ENCODE measurements around the gene IFNA2. TPM values are rescaled to one million over a fixed set of nuclear protein-coding genes. Genes with fewer than 3 reads are reported as not detected.
A peak's percentile ranks its signal among the peaks of the same experiment; 100 is the strongest.
"Not testable (repeated sequence)": the region's sequence is repeated elsewhere in the genome, so short reads cannot be mapped to it uniquely, and the experiment has no call there.

IFNA2 gene
- polyA plus RNA-seq, result not detected

GRCh38 chr9:21385131-21385670 is at the start of gene IFNA2:
Gene IFNA2, minus strand, starts transcription at chr9:21385398. Its CDS starts 69 bp downstream, at chr9:21385329.
- peak within 1 kb of the TSS; percentile 31 to 64 (median 41) for H3K27ac Mint-ChIP-seq
- peak within 1 kb of the TSS in 3 of 4 donors; percentile 5 to 19 (median 10) for H3K4me3 Mint-ChIP-seq
- peaks cover 14 to 29% (median 29%) of the 10 kb centered on the region in 3 donors for H3K4me1 Mint-ChIP-seq
- H3K9me3 Mint-ChIP-seq, result peaks cover 0 to 3% (median 0%) of the 10 kb centered on the region in 3 donors
- peaks cover 3% of the 10 kb centered on the region for H3K36me3 Mint-ChIP-seq
- H3K27me3 Mint-ChIP-seq, result peaks cover 28% of the 10 kb centered on the region

GRCh38 chr9:21435015-21435383 is 49.8 kb upstream of the IFNA2 start:
- Mint-ChIP-seq H3K27me3 (peaks cover 22% of the 10 kb centered on the region), H3K4me1 (peaks cover 7 to 12% (median 8%) of the 10 kb centered on the region in 3 donors)
- not testable (repeated sequence) for H3K4me3 Mint-ChIP-seq, H3K27ac Mint-ChIP-seq, H3K9me3 Mint-ChIP-seq, H3K36me3 Mint-ChIP-seq

GRCh38 chr9:21434202-21435014 is 49.2 kb upstream of the IFNA2 start:
- no peak overlapping the region for H3K27ac Mint-ChIP-seq
- H3K36me3 Mint-ChIP-seq, result no peaks in the 10 kb centered on the region
- H3K4me3 Mint-ChIP-seq, result no peak overlapping the region
- H3K9me3 Mint-ChIP-seq, result no peaks in the 10 kb centered on the region
- H3K4me1 Mint-ChIP-seq, result peaks cover 7 to 12% (median 8%) of the 10 kb centered on the region in 3 donors
- H3K27me3 Mint-ChIP-seq, result peaks cover 28% of the 10 kb centered on the region

GRCh38 chr9:21432672-21433425 is 47.7 kb upstream of the IFNA2 start:
- H3K27me3 Mint-ChIP-seq, result peaks cover 40% of the 10 kb centered on the region
- H3K4me3 Mint-ChIP-seq, result peak overlapping the region in 1 of 4 donors; percentile 61
- no peaks in the 10 kb centered on the region for H3K9me3 Mint-ChIP-seq
- no peaks in the 10 kb centered on the region for H3K36me3 Mint-ChIP-seq
- H3K4me1 Mint-ChIP-seq, result peaks cover 12 to 23% (median 12%) of the 10 kb centered on the region in 3 donors
- H3K27ac Mint-ChIP-seq, result peak overlapping the region in 1 of 3 donors; percentile 42

- H3K9me3 Mint-ChIP-seq, result no peaks in the 10 kb centered on the region
- no peak overlapping the region for H3K27ac Mint-ChIP-seq
- no peaks in the 10 kb centered on the region for H3K36me3 Mint-ChIP-seq
- peaks cover 46% of the 10 kb centered on the region for H3K27me3 Mint-ChIP-seq
- H3K4me1 Mint-ChIP-seq, result peaks cover 12 to 23% (median 12%) of the 10 kb centered on the region in 3 donors
- H3K4me3 Mint-ChIP-seq, result no peak overlapping the region
Measured at GRCh38 chr9:21429191-21429590, 44.0 kb upstream of the IFNA2 start.

- Mint-ChIP-seq H3K9me3 (no peaks in the 10 kb centered on the region), H3K36me3 (no peaks in the 10 kb centered on the region), H3K27ac (no peak overlapping the region), H3K27me3 (peaks cover 46% of the 10 kb centered on the region), H3K4me3 (no peak overlapping the region), H3K4me1 (peaks cover 11 to 23% (median 12%) of the 10 kb centered on the region in 3 donors)
Measured at GRCh38 chr9:21428235-21428634, 43.0 kb upstream of the IFNA2 start.

- no peak overlapping the region for H3K4me3 Mint-ChIP-seq
- no peaks in the 10 kb centered on the region for H3K36me3 Mint-ChIP-seq
- no peak overlapping the region for H3K27ac Mint-ChIP-seq
- peaks cover 12 to 20% (median 14%) of the 10 kb centered on the region in 3 donors for H3K4me1 Mint-ChIP-seq
- peaks cover 35% of the 10 kb centered on the region for H3K27me3 Mint-ChIP-seq
- H3K9me3 Mint-ChIP-seq, result no peaks in the 10 kb centered on the region
Measured at GRCh38 chr9:21415493-21416267, 30.5 kb upstream of the IFNA2 start.

GRCh38 chr9:21414220-21414940 is 29.2 kb upstream of the IFNA2 start:
- Mint-ChIP-seq H3K27me3 (peaks cover 41% of the 10 kb centered on the region), H3K36me3 (no peaks in the 10 kb centered on the region), H3K4me1 (peaks cover 10 to 20% (median 14%) of the 10 kb centered on the region in 3 donors), H3K27ac (no peak overlapping the region), H3K9me3 (no peaks in the 10 kb centered on the region), H3K4me3 (no peak overlapping the region)

GRCh38 chr9:21413624-21414023 is 28.4 kb upstream of the IFNA2 start:
- no peaks in the 10 kb centered on the region for H3K36me3 Mint-ChIP-seq
- H3K9me3 Mint-ChIP-seq, result no peaks in the 10 kb centered on the region
- H3K27ac Mint-ChIP-seq, result no peak overlapping the region
- H3K4me3 Mint-ChIP-seq, result no peak overlapping the region
- H3K27me3 Mint-ChIP-seq, result peaks cover 41% of the 10 kb centered on the region
- H3K4me1 Mint-ChIP-seq, result peaks cover 10 to 20% (median 14%) of the 10 kb centered on the region in 3 donors

GRCh38 chr9:21413151-21413550 is 28.0 kb upstream of the IFNA2 start:
- peak overlapping the region in 1 of 4 donors; percentile 63 for H3K4me3 Mint-ChIP-seq

GRCh38 chr9:21412107-21412506 is 26.9 kb upstream of the IFNA2 start:
- H3K9me3 Mint-ChIP-seq, result no peaks in the 10 kb centered on the region
- H3K36me3 Mint-ChIP-seq, result no peaks in the 10 kb centered on the region
- peak overlapping the region in 1 of 3 donors; percentile 31 for H3K27ac Mint-ChIP-seq
- peaks cover 10 to 20% (median 14%) of the 10 kb centered on the region in 3 donors for H3K4me1 Mint-ChIP-seq
- peaks cover 38% of the 10 kb centered on the region for H3K27me3 Mint-ChIP-seq
- H3K4me3 Mint-ChIP-seq, result peak overlapping the region in 2 of 4 donors; percentile 59

More at GRCh38 chr9:21413151-21413550, 28.0 kb upstream of the IFNA2 start:
- Mint-ChIP-seq H3K27me3 (peaks cover 41% of the 10 kb centered on the region), H3K4me1 (peaks cover 10 to 20% (median 14%) of the 10 kb centered on the region in 3 donors), H3K36me3 (no peaks in the 10 kb centered on the region), H3K27ac (no peak overlapping the region), H3K9me3 (no peaks in the 10 kb centered on the region)

GRCh38 chr9:21408817-21409216 is 23.6 kb upstream of the IFNA2 start, which contains the start of gene IFNA8:
Gene IFNA8, plus strand, starts transcription at chr9:21409117. Its CDS starts 60 bp downstream, at chr9:21409177.
- Mint-ChIP-seq H3K4me3 (no peak within 1 kb of the TSS), H3K9me3 (peaks cover 0 to 2% (median 0%) of the 10 kb centered on the region in 3 donors), H3K27me3 (peaks cover 38% of the 10 kb centered on the region), H3K27ac (no peak within 1 kb of the TSS), H3K4me1 (peaks cover 10 to 20% (median 14%) of the 10 kb centered on the region in 3 donors), H3K36me3 (no peaks in the 10 kb centered on the region)

- H3K27me3 Mint-ChIP-seq, result peaks cover 37% of the 10 kb centered on the region
- H3K4me3 Mint-ChIP-seq, result no peak overlapping the region
- H3K4me1 Mint-ChIP-seq, result peaks cover 0 to 9% (median 5%) of the 10 kb centered on the region in 3 donors
- H3K27ac Mint-ChIP-seq, result no peak overlapping the region
- peaks cover 2 to 3% (median 2%) of the 10 kb centered on the region in 3 donors for H3K9me3 Mint-ChIP-seq
- H3K36me3 Mint-ChIP-seq, result no peaks in the 10 kb centered on the region
Measured at GRCh38 chr9:21404146-21404545, 18.9 kb upstream of the IFNA2 start.
